Endothelial cell of umbilical vein (primary cell): ENCODE results near the gene CELF5. TPM values are rescaled to one million over a fixed set of nuclear protein-coding genes. Genes with fewer than 3 reads are reported as not detected.

Source experiments
- BruUV-seq: library from RNA; stranded (reverse); fragments of 400-500 nt; replicated peaks from 2 replicates; lab custom pipeline; 2021; lab: Mats Ljungman, UMichigan
- CTCF ChIA-PET: fragments of 300-600, 350-600 bp; sonication (Branson Sonifier 250); formaldehyde crosslinking; loops from one replicate; lab custom pipeline; 2021; ENCODE audit warnings: antibody characterized with exemption, inconsistent platforms; lab: Charles Lee
- POLR2A ChIA-PET: fragments of 300-600, 350-600 bp; sonication (Branson Sonifier 250); formaldehyde crosslinking; loops from one replicate; lab custom pipeline; 2021; ENCODE audit warnings: antibody characterized with exemption, inconsistent platforms; lab: Charles Lee
- DNase-seq: peaks from one replicate; pipeline ENCODE4 v3.0.0-alpha.2; 2011; ENCODE audit warnings: low read depth, low spot score
- FAIRE-seq: peaks from 2 replicates; lab custom pipeline; 2011; peaks lifted over from hg19 to GRCh38; lab: Jason Lieb, UNC
- H2AFZ ChIP-seq: 2 replicates; pipeline ENCODE4 v1.6.0; 2012; ENCODE audit warnings: low read depth, low read length, control low read depth, inconsistent platforms
- H3K27ac ChIP-seq: 2 replicates; pipeline ENCODE4 v1.5.1; 2011; ENCODE audit warnings: low read depth, mild to moderate bottlenecking, control low read depth, low read length, moderate library complexity; ENCODE audit not compliant: insufficient read depth
- H3K27me3 ChIP-seq, 2 experiments: 2 replicates each; pipeline versions ENCODE4 v1.6.0 to v1.6.1; 2011; ENCODE audit warnings: low read length in 2 of 2, mixed read lengths in 1 of 2; ENCODE audit not compliant: control insufficient read depth in 2 of 2, insufficient read depth in 2 of 2
- H3K36me3 ChIP-seq, 2 experiments: 2 replicates in 1 of 2; 3 replicates in 1 of 2; pipeline ENCODE4 v1.5.1; 2011; ENCODE audit warnings: low read length in 2 of 2, mild to moderate bottlenecking in 1 of 2, moderate library complexity in 1 of 2; ENCODE audit not compliant: control insufficient read depth in 2 of 2, insufficient read depth in 2 of 2; ENCODE audit errors: extremely low read depth in 1 of 2
- H3K4me1 ChIP-seq: 3 replicates; pipeline ENCODE4 v1.5.1; 2011; ENCODE audit warnings: mild to moderate bottlenecking, low read length; ENCODE audit not compliant: control insufficient read depth, insufficient read depth; ENCODE audit errors: extremely low read depth
- H3K4me2 ChIP-seq: 2 replicates; pipeline ENCODE4 v1.6.1; 2011; ENCODE audit warnings: low read length, control low read depth, mixed read lengths; ENCODE audit not compliant: insufficient read depth
- H3K4me3 ChIP-seq, 3 experiments: fragments of 200-600 bp in 1 of 3; sonication (generic), shearing (Covaris generic) in 1 of 3; replicated peaks in 1 of 3; 2 replicates each; pipeline ENCODE4 v1.5.1; 2011 to 2016; ENCODE audit warnings: control low read depth in 3 of 3, low read length in 3 of 3, mild to moderate bottlenecking in 2 of 3, inconsistent platforms in 1 of 3, low read depth in 1 of 3, moderate library complexity in 1 of 3; ENCODE audit not compliant: insufficient read depth in 1 of 3
- H3K79me2 ChIP-seq: 2 replicates; pipeline ENCODE4 v1.6.0; 2012; ENCODE audit warnings: low read length, inconsistent platforms; ENCODE audit not compliant: control insufficient read depth, insufficient read depth
- H3K9ac ChIP-seq: replicated peaks from 2 replicates; pipeline ENCODE3; 2011; ENCODE audit warnings: low read length, control low read depth; ENCODE audit not compliant: insufficient read depth; ENCODE audit errors: extremely low read depth
- H3K9me1 ChIP-seq: replicated peaks from 3 replicates; pipeline ENCODE4 v1.6.0; 2011; ENCODE audit warnings: mild to moderate bottlenecking, low read length; ENCODE audit not compliant: control insufficient read depth, insufficient read depth; ENCODE audit errors: extremely low read depth
- H3K9me3 ChIP-seq: replicated peaks from 2 replicates; pipeline ENCODE4 v1.5.1; 2012; ENCODE audit warnings: low read length, inconsistent platforms; ENCODE audit not compliant: control insufficient read depth, insufficient read depth
- H4K20me1 ChIP-seq: replicated peaks from 2 replicates; pipeline ENCODE3; 2011; ENCODE audit warnings: mild to moderate bottlenecking, low read length; ENCODE audit not compliant: control insufficient read depth, insufficient read depth; ENCODE audit errors: extremely low read depth
- EZH2 ChIP-seq: IDR thresholded peaks from 2 replicates; pipeline ENCODE4 v1.6.1; 2012; ENCODE audit warnings: borderline replicate concordance, low read depth, mild to moderate bottlenecking, moderate library complexity, low read length, inconsistent platforms; ENCODE audit not compliant: severe bottlenecking
- FOS ChIP-seq: IDR thresholded peaks from 2 replicates; pipeline ENCODE4 v1.6.1; 2011; ENCODE audit warnings: mild to moderate bottlenecking, low read length, moderate library complexity, borderline replicate concordance; ENCODE audit not compliant: insufficient read depth
- GATA2 ChIP-seq: IDR thresholded peaks from 2 replicates; pipeline ENCODE4 v1.7.0; 2011; ENCODE audit warnings: low read depth, mild to moderate bottlenecking, moderate library complexity, mixed read lengths, low read length; ENCODE audit not compliant: insufficient read length, insufficient read depth
- JUN ChIP-seq: IDR thresholded peaks from 2 replicates; pipeline ENCODE4 v1.6.1; 2011; ENCODE audit warnings: borderline replicate concordance, low read depth; ENCODE audit not compliant: insufficient read length, insufficient read depth
- MYC ChIP-seq: IDR thresholded peaks from one replicate; pipeline ENCODE4 v1.6.1; 2011; ENCODE audit warnings: mild to moderate bottlenecking, low read depth, low read length
- POLR2A ChIP-seq: IDR thresholded peaks from 2 replicates; pipeline ENCODE4 v1.6.1; 2012; ENCODE audit warnings: low read depth, mild to moderate bottlenecking, control low read depth, low read length
- POLR2AphosphoS5 ChIP-seq: IDR thresholded peaks from 2 replicates; pipeline ENCODE4 v1.6.1; 2012; ENCODE audit warnings: low read depth, mild to moderate bottlenecking, control low read depth, low read length, moderate library complexity; ENCODE audit not compliant: insufficient read depth
- dilution Hi-C: fragments of 300-500 bp; cut with MboI; formaldehyde crosslinking; loops from one replicate; pipeline ENCODE4 v1.15.0; 2019; ENCODE audit warnings: low sequenced_read_pairs; ENCODE audit not compliant: extremely low pct_ligation_motif_present
- intact Hi-C: fragments of 100-400 bp; cut with micrococcal nuclease; formaldehyde crosslinking; loops from one replicate; pipeline ENCODE4 v1.10.0; 2022
- polyA plus RNA-seq, 4 experiments: library from polyadenylated mRNA; depleted of rRNA in 3 of 4; stranded (reverse) in 3 of 4; unstranded in 1 of 4; fragments of >200 nt; gene quantifications; 2 replicates each; pipeline versions ENCODE4 v1.2.1 to v1.2.3, GENCODE V29; 2011 to 2012; ENCODE audit warnings: missing spikeins in 1 of 4
- total RNA-seq: library from RNA; stranded (reverse); gene quantifications from 2 replicates; pipeline ENCODE4 v1.2.3, GENCODE V29; 2021
- TF ChIP-seq, protein P1 (sequence below): IDR thresholded peaks from 2 replicates; pipeline ENCODE4 v1.6.1; 2011; ENCODE audit not compliant: insufficient read depth, insufficient read length
- TF ChIP-seq, protein P2 (sequence below), 2 donors: IDR thresholded peaks; 1 replicate in 1 of 2; 2 replicates in 1 of 2; pipeline ENCODE4 v1.5.1; 2011; ENCODE audit warnings: low read length in 2 of 2, mild to moderate bottlenecking in 2 of 2, moderate library complexity in 2 of 2, control low read depth in 1 of 2, inconsistent platforms in 1 of 2, low read depth in 1 of 2; ENCODE audit not compliant: insufficient read depth in 1 of 2; ENCODE audit errors: extremely low read depth in 1 of 2

The CELF5 gene
- total and polyA plus RNA-seq, 2 donors (not counting 3 experiments of a cell fraction or from before 2014, with no cell fraction given): not detected

DNA sequence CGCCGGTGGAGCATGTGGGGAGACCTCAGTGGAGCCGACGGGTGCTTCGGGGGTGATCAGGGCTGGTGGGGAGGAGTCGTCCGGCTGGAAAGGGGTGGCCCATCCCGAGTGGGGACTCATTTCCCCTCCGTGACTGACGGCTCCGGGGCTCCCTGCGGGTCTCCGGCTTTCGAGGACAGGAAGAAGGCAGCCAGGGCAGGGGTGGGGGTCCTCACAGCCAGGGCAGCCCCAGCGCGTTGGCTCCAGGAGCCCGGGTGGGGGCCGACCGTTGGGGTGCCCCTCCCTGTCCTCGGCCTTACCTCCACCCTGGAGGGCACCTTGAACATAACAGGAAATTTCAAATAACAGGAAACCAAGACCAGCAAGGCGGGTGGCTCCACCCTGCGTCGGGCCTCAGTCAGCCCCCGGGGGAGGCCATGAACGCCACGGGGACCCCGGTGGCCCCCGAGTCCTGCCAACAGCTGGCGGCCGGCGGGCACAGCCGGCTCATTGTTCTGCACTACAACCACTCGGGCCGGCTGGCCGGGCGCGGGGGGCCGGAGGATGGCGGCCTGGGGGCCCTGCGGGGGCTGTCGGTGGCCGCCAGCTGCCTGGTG, 46.0 kb upstream of the CELF5 start, which contains the start of gene S1PR4:
Gene S1PR4, plus strand, starts transcription at position 393 of the 596 bp plus-strand sequence. Its CDS starts 24 bp downstream, at position 417.
- H3K4me2 ChIP-seq: no peak within 1 kb of the TSS
- H3K79me2 ChIP-seq: no peaks in the 10 kb centered on the region
- CTCF ChIA-PET: interaction anchor here (1.3 kb wide), 1 partner anchor 49 kb away, joined by 4 read pairs; no protein-coding TSS in a partner anchor
- no peaks in the 10 kb centered on the region for H3K9me3 ChIP-seq
- dilution Hi-C loops (no loop called here), intact Hi-C loops (no loop called here)
- peaks cover 6% of the 10 kb centered on the region for H3K4me1 ChIP-seq
- no peaks in the 10 kb centered on the region for H3K9me1 ChIP-seq
- H3K4me3 ChIP-seq: no peak within 1 kb of the TSS
- H2AFZ ChIP-seq: peak within 1 kb of the TSS; percentile 54
- no peak within 1 kb of the TSS for H3K27ac ChIP-seq
- DNase-seq (peak; percentile 35), FAIRE-seq (no peak)
- H3K27me3 ChIP-seq: no peaks in the 10 kb centered on the region
- TF ChIP-seq POLR2A (no peak), POLR2AphosphoS5 (peak; percentile 29)
- TF ChIP-seq, protein P1, sequence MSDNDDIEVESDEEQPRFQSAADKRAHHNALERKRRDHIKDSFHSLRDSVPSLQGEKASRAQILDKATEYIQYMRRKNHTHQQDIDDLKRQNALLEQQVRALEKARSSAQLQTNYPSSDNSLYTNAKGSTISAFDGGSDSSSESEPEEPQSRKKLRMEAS: no peak
- BruUV-seq: no TSS peak
- no peak within 1 kb of the TSS for H3K9ac ChIP-seq
- POLR2A ChIA-PET: no interaction called here
- no peaks in the 10 kb centered on the region for H4K20me1 ChIP-seq
- H3K36me3 ChIP-seq: no peaks in the 10 kb centered on the region

DNA sequence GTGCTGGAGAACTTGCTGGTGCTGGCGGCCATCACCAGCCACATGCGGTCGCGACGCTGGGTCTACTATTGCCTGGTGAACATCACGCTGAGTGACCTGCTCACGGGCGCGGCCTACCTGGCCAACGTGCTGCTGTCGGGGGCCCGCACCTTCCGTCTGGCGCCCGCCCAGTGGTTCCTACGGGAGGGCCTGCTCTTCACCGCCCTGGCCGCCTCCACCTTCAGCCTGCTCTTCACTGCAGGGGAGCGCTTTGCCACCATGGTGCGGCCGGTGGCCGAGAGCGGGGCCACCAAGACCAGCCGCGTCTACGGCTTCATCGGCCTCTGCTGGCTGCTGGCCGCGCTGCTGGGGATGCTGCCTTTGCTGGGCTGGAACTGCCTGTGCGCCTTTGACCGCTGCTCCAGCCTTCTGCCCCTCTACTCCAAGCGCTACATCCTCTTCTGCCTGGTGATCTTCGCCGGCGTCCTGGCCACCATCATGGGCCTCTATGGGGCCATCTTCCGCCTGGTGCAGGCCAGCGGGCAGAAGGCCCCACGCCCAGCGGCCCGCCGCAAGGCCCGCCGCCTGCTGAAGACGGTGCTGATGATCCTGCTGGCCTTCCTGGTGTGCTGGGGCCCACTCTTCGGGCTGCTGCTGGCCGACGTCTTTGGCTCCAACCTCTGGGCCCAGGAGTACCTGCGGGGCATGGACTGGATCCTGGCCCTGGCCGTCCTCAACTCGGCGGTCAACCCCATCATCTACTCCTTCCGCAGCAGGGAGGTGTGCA, 45.3 kb upstream of the CELF5 start:
- ChIA-PET CTCF (interaction anchor here (1.3 kb wide), 1 partner anchor 50 kb away, joined by 4 read pairs; no protein-coding TSS in a partner anchor), POLR2A (no interaction called here)
- dilution Hi-C loops: no loop called here
- Histone ChIP-seq H3K9me3 (no peaks in the 10 kb centered on the region), H3K9ac (no peak overlapping the region), H3K27ac (no peak overlapping the region), H3K36me3 (no peaks in the 10 kb centered on the region), H2AFZ (no peak overlapping the region), H3K4me1 (peaks cover 6% of the 10 kb centered on the region), H3K4me2 (no peak overlapping the region), H4K20me1 (no peaks in the 10 kb centered on the region), H3K9me1 (no peaks in the 10 kb centered on the region), H3K27me3 (no peaks in the 10 kb centered on the region), H3K79me2 (no peaks in the 10 kb centered on the region), H3K4me3 (no peak overlapping the region)
- DNase-seq: no peak
- no TSS peak for BruUV-seq
- FAIRE-seq: no peak
- intact Hi-C loops: no loop called here
- no peak for TF ChIP-seq EZH2
- TF ChIP-seq, protein P2, sequence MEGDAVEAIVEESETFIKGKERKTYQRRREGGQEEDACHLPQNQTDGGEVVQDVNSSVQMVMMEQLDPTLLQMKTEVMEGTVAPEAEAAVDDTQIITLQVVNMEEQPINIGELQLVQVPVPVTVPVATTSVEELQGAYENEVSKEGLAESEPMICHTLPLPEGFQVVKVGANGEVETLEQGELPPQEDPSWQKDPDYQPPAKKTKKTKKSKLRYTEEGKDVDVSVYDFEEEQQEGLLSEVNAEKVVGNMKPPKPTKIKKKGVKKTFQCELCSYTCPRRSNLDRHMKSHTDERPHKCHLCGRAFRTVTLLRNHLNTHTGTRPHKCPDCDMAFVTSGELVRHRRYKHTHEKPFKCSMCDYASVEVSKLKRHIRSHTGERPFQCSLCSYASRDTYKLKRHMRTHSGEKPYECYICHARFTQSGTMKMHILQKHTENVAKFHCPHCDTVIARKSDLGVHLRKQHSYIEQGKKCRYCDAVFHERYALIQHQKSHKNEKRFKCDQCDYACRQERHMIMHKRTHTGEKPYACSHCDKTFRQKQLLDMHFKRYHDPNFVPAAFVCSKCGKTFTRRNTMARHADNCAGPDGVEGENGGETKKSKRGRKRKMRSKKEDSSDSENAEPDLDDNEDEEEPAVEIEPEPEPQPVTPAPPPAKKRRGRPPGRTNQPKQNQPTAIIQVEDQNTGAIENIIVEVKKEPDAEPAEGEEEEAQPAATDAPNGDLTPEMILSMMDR (IDR thresholded peaks at IDR 0.05; ENCODE audit: extremely low read depth in 1 of 2, insufficient read depth in 1 of 2, low read depth in 1 of 2, low read length in 2 of 2): no peak
- TF ChIP-seq, protein P1: no peak
- TF ChIP-seq GATA2: no peak
- no peak for TF ChIP-seq JUN
- TF ChIP-seq POLR2AphosphoS5: no peak
- TF ChIP-seq POLR2A: no peak
- no peak for TF ChIP-seq MYC
- no peak for TF ChIP-seq FOS
